ENCODE measurements around the gene OSBP2. TPM values are rescaled to one million over a fixed set of nuclear protein-coding genes. Genes with fewer than 3 reads are reported as not detected.

The OSBP2 gene
- total RNA-seq, 1 experiment from 2014 or later = 7.1 TPM

DNA sequence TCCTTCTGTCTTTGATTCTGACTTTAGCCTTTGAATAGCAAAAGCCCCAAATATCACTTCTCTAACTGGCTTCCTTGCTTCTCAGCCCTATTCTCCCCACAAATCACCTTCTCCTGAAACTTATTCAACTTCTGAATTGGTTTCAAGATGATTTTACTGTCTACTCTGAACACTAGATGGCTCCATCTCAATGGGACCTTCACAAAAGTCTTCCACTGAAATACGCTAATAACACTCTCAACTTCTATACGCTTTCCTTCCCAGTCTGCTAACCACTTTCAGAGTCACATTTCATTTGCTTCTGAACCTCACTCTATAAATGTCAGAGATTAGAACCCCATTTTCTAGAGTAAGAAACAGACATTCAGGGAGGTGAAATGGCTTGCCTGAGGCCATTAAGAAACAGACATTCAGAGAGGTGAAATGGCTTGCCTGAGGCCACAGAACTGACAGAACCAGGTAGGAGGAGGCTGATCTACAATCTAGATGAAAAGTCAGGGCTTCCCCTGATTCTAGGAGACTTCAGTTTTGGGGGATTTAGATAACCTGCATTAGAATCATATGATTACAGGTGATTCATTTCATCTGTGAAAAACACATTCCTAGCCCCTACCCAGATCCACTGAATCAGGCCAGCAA lies 253.3 kb downstream of the OSBP2 start:
- Histone ChIP-seq H3K79me2 (ENCODE audit: low read depth) (no peaks in the 10 kb centered on the region), H3K36me3 (ENCODE audit: low read depth) (peaks cover 45% of the 10 kb centered on the region), H3K9me3 (ENCODE audit: insufficient read depth, low read depth) (no peaks in the 10 kb centered on the region), H3K27me3 (ENCODE audit: insufficient read depth, low read depth) (no peaks in the 10 kb centered on the region), H3K27ac (no peak overlapping the region), H3K4me1 (replicated peaks; ENCODE audit: insufficient read depth) (no peaks in the 10 kb centered on the region), H3K4me3 (no peak overlapping the region), H3K9me2 (ENCODE audit: insufficient read depth) (no peaks in the 10 kb centered on the region), H3F3A (ENCODE audit: insufficient read depth, low read depth) (peaks cover 2% of the 10 kb centered on the region; the same call in 1 of the 2 replicates), H2AFZ (no peak overlapping the region), H3K4me2 (no peak overlapping the region), H4K20me1 (ENCODE audit: insufficient read depth) (peaks cover 6% of the 10 kb centered on the region; the same call in 1 of the 2 replicates)
- ChIA-PET CTCF (no interaction called here), POLR2A (ENCODE audit: unreplicated experiment) (no interaction called here)
- BruUV-seq (replicated peaks) = no TSS peak
- no peak for TF ChIP-seq EZH2 (IDR thresholded peaks at IDR 0.05; ENCODE audit: low read depth)
- TF ChIP-seq, protein P1, sequence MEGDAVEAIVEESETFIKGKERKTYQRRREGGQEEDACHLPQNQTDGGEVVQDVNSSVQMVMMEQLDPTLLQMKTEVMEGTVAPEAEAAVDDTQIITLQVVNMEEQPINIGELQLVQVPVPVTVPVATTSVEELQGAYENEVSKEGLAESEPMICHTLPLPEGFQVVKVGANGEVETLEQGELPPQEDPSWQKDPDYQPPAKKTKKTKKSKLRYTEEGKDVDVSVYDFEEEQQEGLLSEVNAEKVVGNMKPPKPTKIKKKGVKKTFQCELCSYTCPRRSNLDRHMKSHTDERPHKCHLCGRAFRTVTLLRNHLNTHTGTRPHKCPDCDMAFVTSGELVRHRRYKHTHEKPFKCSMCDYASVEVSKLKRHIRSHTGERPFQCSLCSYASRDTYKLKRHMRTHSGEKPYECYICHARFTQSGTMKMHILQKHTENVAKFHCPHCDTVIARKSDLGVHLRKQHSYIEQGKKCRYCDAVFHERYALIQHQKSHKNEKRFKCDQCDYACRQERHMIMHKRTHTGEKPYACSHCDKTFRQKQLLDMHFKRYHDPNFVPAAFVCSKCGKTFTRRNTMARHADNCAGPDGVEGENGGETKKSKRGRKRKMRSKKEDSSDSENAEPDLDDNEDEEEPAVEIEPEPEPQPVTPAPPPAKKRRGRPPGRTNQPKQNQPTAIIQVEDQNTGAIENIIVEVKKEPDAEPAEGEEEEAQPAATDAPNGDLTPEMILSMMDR (conservative IDR thresholded peaks at IDR 0.05) = peak; percentile 75
- no peak for DNase-seq
- intact Hi-C loops (cut with micrococcal nuclease; ENCODE audit: unreplicated experiment) = loop anchor here (2.0 to 5.0 kb wide), 3 partner anchors 134 to 284 kb away; partner anchors contain the start of gene SMTN

DNA sequence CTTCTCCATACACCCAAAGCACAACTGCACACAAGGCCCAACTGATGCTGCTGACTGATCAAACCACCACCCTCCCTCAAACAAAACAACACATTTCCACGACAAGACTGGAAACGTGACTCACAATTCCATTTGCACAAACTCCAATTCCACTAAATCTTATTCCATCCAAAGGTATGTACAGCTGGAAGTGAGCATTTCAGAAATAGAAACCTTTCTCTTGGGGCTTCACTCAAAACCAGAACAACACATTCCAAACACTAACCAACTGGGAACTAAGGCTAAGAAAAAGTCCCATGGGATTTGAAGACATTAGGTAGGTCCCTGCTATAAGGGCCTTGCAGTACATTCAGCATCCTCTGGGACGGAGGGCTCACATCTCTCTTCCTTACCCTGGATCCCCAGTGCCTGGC lies 254.3 kb downstream of the OSBP2 start:
- H2AFZ ChIP-seq = no peak overlapping the region
- no peak for DNase-seq
- no peaks in the 10 kb centered on the region for H3K79me2 ChIP-seq (ENCODE audit: low read depth)
- H3K4me1 ChIP-seq (replicated peaks; ENCODE audit: insufficient read depth) = no peaks in the 10 kb centered on the region
- intact Hi-C loops (cut with micrococcal nuclease; ENCODE audit: unreplicated experiment) = loop anchor here (5.0 kb wide), 2 partner anchors 133 to 283 kb away; partner anchors contain the start of gene SMTN
- H3F3A ChIP-seq (ENCODE audit: insufficient read depth, low read depth) = peaks cover 2% of the 10 kb centered on the region; the same call in 1 of the 2 replicates
- ChIA-PET CTCF (no interaction called here), POLR2A (ENCODE audit: unreplicated experiment) (no interaction called here)
- H3K36me3 ChIP-seq (ENCODE audit: low read depth) = peaks cover 44% of the 10 kb centered on the region
- no peak overlapping the region for H3K4me2 ChIP-seq
- no peaks in the 10 kb centered on the region for H3K27me3 ChIP-seq (ENCODE audit: insufficient read depth, low read depth)
- H3K9me3 ChIP-seq (ENCODE audit: insufficient read depth, low read depth) = no peaks in the 10 kb centered on the region
- H3K4me3 ChIP-seq = no peak overlapping the region
- no peak overlapping the region for H3K27ac ChIP-seq
- no TSS peak for BruUV-seq (replicated peaks)
- TF ChIP-seq EZH2 (IDR thresholded peaks at IDR 0.05; ENCODE audit: low read depth) = no peak
- TF ChIP-seq, protein P1 (conservative IDR thresholded peaks at IDR 0.05) = no peak
- H4K20me1 ChIP-seq (ENCODE audit: insufficient read depth) = peaks cover 6% of the 10 kb centered on the region; the same call in 1 of the 2 replicates
- no peaks in the 10 kb centered on the region for H3K9me2 ChIP-seq (ENCODE audit: insufficient read depth)

DNA sequence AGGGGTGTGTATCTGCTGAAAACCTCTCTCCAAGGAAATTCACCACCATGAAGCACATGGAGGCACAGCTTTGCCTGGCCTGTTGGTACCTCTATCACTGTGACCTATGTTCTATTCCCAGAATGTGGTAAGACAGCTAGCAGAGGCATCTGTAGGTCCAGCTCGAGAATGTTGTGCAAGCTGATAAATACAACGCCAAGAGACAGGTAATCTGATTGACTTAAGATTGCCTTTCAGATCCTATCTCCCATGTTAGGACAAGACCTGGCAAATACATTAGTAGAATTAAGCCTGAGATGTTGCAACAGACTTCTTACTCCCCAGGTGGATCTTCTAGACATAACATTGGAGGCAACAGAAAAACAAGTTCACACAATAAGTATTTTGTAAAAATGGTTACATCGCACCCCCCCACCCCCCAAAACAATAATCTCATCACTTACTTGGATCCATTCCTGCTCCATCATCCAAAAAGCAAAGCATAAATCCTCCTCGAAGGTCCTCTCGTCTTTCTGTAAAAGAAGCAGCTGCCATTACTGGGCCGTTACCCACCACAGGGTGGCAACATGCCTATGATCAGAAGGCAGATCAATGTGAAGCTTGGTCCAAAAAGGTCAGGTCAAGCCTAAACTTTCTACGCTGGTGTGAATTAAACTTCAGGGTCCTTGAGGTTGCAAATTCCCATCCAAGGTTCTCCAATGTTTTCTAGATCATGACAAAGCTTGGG lies 255.4 kb downstream of the OSBP2 start:
- DNase-seq = no peak
- TF ChIP-seq EZH2 (IDR thresholded peaks at IDR 0.05; ENCODE audit: low read depth) = no peak
- TF ChIP-seq, protein P1 (conservative IDR thresholded peaks at IDR 0.05) = no peak
- Histone ChIP-seq H3K4me2 (no peak overlapping the region), H3K27me3 (ENCODE audit: insufficient read depth, low read depth) (no peaks in the 10 kb centered on the region), H3K4me1 (replicated peaks; ENCODE audit: insufficient read depth) (no peaks in the 10 kb centered on the region), H3K9me2 (ENCODE audit: insufficient read depth) (no peaks in the 10 kb centered on the region), H3K27ac (no peak overlapping the region), H4K20me1 (ENCODE audit: insufficient read depth) (peaks cover 6% of the 10 kb centered on the region; the same call in 1 of the 2 replicates), H3K9me3 (ENCODE audit: insufficient read depth, low read depth) (no peaks in the 10 kb centered on the region), H3K4me3 (no peak overlapping the region), H3K79me2 (ENCODE audit: low read depth) (no peaks in the 10 kb centered on the region), H2AFZ (no peak overlapping the region), H3F3A (ENCODE audit: insufficient read depth, low read depth) (peaks cover 2% of the 10 kb centered on the region; the same call in 1 of the 2 replicates), H3K36me3 (ENCODE audit: low read depth) (peaks cover 34% of the 10 kb centered on the region)
- intact Hi-C loops (cut with micrococcal nuclease; ENCODE audit: unreplicated experiment) = loop anchor here (5.0 kb wide), 2 partner anchors 132 to 282 kb away; partner anchors contain the start of gene SMTN
- BruUV-seq (replicated peaks) = no TSS peak
- POLR2A ChIA-PET (ENCODE audit: unreplicated experiment) = no interaction called here
- CTCF ChIA-PET = interaction anchor here (0.7 kb wide), 1 partner anchor 269 kb away, joined by 6 read pairs; no protein-coding TSS in a partner anchor

Data from PC-9 (cell line).